ENCODE results near the gene ATG2A. TPM values are rescaled to one million over a fixed set of nuclear protein-coding genes. Genes with fewer than 3 reads are reported as not detected.

The ATG2A gene
- 100 to 1,000 TPM in 1 of 4 donors, 10 to 100 TPM in 3; 73.8 to 118 (median 91.2) TPM for total RNA-seq

DNA sequence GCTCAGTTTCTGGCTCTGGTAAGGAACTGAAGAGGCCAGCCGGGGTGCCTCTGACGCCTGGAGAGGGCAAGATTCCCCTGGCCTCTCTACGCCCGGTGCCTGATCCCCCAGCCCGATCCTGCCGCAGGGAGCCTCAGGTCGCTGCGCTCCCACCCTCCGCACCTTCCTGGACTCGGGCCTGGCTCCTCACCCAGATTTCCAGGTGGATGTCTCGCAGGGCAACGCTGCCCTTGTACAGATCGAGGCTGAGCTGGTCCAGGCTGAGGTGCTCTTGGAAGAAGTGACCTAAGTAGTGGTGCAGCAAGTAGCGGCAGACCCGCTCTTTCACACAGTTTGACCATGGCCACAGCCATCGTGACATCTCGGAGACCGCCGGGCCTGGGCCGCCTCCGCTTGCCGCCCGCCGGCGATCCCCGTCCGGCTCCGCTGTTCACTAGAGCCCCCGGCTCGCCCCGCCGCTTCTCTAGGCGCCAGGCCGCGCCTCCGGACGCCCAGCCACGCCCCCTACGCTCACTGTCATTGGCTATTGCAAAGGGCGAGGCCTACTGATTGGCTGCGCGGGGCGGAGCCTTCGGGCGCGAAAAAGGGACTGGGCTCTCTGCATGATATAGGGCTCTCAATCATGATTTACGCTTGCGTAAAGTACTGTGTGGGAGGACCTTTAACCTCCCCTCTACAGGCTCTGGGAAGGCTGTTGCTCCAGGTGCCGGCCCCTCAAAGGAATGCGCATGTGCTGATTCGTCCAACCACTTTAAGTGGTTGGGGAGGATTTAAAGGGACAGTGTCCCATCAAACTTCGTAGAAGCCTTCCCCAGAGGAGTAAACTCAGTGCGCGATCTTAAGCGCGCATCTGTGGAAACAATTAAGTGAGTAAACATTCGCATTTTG lies at the start of gene ATG2A:
TSS of gene ATG2A (minus strand) at position 435 of the 888 bp plus-strand sequence. CDS start at position 361, 74 bp downstream.
- peak; percentile 99 to 100 for DNase-seq (ENCODE audit: low spot score in 2 of 2)
- intact Hi-C loops (cut with DNase I; ENCODE audit: low total_unique reads): no loop called here
- TF ChIP-seq, protein P1, sequence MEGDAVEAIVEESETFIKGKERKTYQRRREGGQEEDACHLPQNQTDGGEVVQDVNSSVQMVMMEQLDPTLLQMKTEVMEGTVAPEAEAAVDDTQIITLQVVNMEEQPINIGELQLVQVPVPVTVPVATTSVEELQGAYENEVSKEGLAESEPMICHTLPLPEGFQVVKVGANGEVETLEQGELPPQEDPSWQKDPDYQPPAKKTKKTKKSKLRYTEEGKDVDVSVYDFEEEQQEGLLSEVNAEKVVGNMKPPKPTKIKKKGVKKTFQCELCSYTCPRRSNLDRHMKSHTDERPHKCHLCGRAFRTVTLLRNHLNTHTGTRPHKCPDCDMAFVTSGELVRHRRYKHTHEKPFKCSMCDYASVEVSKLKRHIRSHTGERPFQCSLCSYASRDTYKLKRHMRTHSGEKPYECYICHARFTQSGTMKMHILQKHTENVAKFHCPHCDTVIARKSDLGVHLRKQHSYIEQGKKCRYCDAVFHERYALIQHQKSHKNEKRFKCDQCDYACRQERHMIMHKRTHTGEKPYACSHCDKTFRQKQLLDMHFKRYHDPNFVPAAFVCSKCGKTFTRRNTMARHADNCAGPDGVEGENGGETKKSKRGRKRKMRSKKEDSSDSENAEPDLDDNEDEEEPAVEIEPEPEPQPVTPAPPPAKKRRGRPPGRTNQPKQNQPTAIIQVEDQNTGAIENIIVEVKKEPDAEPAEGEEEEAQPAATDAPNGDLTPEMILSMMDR (IDR thresholded peaks at IDR 0.05): no peak
- no peak for TF ChIP-seq POLR2A (IDR thresholded peaks at IDR 0.05)
- H3K4me3 ChIP-seq (ENCODE audit: low read depth, poor library complexity, severe bottlenecking): peak within 1 kb of the TSS; percentile 97
- 0% methylated on average over 31 to 53 of the region's 57 CpGs for WGBS, 2 donors

DNA sequence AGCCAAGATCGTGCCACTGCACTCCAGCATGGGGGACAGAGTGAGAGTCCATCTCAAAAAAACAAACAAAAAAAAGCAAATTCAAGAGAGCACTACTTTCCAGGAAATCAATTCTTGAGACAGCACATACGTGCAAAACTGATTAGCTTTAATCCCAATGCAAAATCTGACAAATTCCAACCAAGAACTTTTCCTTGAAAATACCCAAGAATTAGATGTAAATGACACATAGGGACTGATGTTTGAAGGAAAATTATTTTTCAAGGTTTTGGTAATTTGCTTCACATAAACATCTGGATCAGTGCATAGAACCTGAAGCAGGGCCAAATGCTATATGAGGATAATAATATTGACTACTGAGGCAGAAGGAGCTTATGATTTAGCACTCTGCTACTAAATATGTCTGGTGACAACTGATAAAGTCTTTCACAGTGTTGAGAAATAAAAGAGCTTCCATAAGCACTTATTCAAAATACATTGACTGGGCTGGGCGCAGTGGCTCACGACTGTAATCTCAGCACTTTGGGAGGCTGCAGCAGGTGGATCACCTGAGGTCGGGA lies 46.1 kb upstream of the ATG2A start:
- no peak for TF ChIP-seq POLR2A (IDR thresholded peaks at IDR 0.05)
- TF ChIP-seq, protein P1 (IDR thresholded peaks at IDR 0.05): no peak
- no peak for DNase-seq (ENCODE audit: low spot score in 2 of 2)
- intact Hi-C loops (cut with DNase I; ENCODE audit: low total_unique reads): no loop called here
- WGBS, 2 donors: 82 to 84% methylated on average over 5 of the region's 5 CpGs
- no peak overlapping the region for H3K4me3 ChIP-seq (ENCODE audit: low read depth, poor library complexity, severe bottlenecking)

DNA sequence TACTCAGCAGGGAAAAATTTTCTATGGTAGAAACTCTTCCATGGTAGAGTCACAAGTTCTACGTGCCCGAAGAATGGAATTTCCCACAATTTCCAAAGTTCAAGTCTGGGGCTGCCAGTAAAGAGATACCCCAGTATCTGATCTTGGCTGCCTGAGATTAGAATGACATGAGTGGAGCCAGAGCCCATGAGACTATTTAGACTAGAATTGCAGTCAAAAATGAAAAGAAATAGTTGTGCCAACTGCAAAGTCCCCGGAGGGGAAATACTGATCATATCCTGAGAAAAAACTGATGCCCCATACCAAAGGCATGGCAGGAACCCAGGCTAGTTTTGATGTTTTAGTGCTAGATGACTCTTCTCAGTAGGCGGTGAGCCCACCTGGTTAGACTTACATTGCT lies 43.7 kb upstream of the ATG2A start:
- intact Hi-C loops (cut with DNase I; ENCODE audit: low total_unique reads): no loop called here
- no peak for TF ChIP-seq POLR2A (IDR thresholded peaks at IDR 0.05)
- TF ChIP-seq, protein P1 (IDR thresholded peaks at IDR 0.05): no peak
- no peak for DNase-seq (ENCODE audit: low spot score in 2 of 2)
- WGBS, 2 donors: 35 to 36% methylated on average over 4 of the region's 4 CpGs
- H3K4me3 ChIP-seq (ENCODE audit: low read depth, poor library complexity, severe bottlenecking): no peak overlapping the region

DNA sequence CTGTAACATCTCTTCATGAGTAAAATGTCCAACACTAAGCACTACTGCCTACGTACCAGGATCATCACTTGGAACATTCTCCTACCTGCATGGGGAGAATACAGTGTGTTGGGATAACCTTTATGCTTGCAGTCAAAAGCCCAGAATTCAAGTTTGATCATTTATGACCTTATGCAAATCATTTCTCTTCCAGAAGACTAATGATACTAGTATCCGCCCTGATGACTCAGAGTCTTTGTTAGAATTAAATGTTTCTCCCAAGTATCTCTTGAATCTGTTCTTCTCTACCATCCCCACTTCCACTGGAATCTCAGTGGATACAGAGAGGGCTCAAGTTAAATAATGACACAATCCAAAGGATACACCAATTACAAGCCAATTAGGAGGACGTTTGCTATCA lies 42.5 kb upstream of the ATG2A start:
- no peak overlapping the region for H3K4me3 ChIP-seq (ENCODE audit: low read depth, poor library complexity, severe bottlenecking)
- intact Hi-C loops (cut with DNase I; ENCODE audit: low total_unique reads): no loop called here
- TF ChIP-seq POLR2A (IDR thresholded peaks at IDR 0.05): no peak
- TF ChIP-seq, protein P1 (IDR thresholded peaks at IDR 0.05): no peak
- DNase-seq (ENCODE audit: low spot score in 2 of 2): no peak
- 37% methylated on average over 3 of the region's 3 CpGs for WGBS, 2 donors

DNA sequence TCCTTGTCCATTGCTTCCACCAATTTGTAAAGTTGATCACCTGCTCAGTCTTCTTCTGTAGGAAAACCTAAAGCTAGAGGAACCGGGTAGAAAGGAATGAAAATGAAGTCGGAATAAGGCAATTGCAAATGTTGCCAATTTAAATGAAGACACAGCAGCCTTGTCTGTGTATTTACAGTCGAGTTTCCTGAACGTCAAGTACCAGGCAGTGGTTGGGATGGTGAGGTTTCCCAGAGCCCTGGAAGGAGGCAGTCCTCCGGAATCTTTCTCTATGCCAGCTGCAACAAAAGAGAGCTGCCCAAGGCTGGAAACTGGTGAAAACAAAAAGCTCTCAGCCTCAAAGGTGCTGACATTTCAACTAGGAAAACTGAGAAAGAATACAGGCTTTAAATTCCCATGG lies 37.2 kb upstream of the ATG2A start:
- DNase-seq (ENCODE audit: low spot score in 2 of 2): no peak
- TF ChIP-seq, protein P1 (IDR thresholded peaks at IDR 0.05): no peak
- TF ChIP-seq POLR2A (IDR thresholded peaks at IDR 0.05): no peak
- intact Hi-C loops (cut with DNase I; ENCODE audit: low total_unique reads): no loop called here
- WGBS, 2 donors: 54 to 65% methylated on average over 5 of the region's 5 CpGs
- no peak overlapping the region for H3K4me3 ChIP-seq (ENCODE audit: low read depth, poor library complexity, severe bottlenecking)
